SK-N-SH (cell line): ENCODE data around the gene SPON1.

Experiments
- CTCF ChIP-seq: fragments of 200-600 bp; sonication (generic); IDR thresholded peaks from 2 replicates; pipeline ENCODE4 v1.6.1; 2017; ENCODE audit warnings: antibody characterized with exemption, mild to moderate bottlenecking, moderate library complexity
- EP300 ChIP-seq, 2 experiments: IDR thresholded peaks; 2 replicates each; pipeline versions ENCODE4 v1.4.0 to v1.6.1; 2012; ENCODE audit warnings: borderline replicate concordance in 1 of 2, low read depth in 1 of 2, low read length in 1 of 2
- EZH2phosphoT487 ChIP-seq: fragments of 200-600 bp; sonication (generic); IDR thresholded peaks from 2 replicates; pipeline ENCODE4 v1.6.1; 2017; ENCODE audit warnings: low read depth, mixed run types, mild to moderate bottlenecking, antibody characterized with exemption, moderate library complexity, borderline replicate concordance
- GABPA ChIP-seq: IDR thresholded peaks from 2 replicates; pipeline ENCODE4 v1.4.0; 2012; ENCODE audit warnings: low read depth, mild to moderate bottlenecking
- RAD21 ChIP-seq: IDR thresholded peaks from 2 replicates; pipeline ENCODE4 v1.6.1; 2012; ENCODE audit warnings: mild to moderate bottlenecking, low read length
- RXRA ChIP-seq: IDR thresholded peaks from 2 replicates; pipeline ENCODE4 v1.4.0; 2012; ENCODE audit warnings: low read depth, mild to moderate bottlenecking, borderline replicate concordance
- TAF1 ChIP-seq: IDR thresholded peaks from 2 replicates; pipeline ENCODE4 v1.6.1; 2012; ENCODE audit warnings: low read depth, mild to moderate bottlenecking, low read length, moderate library complexity, borderline replicate concordance
- USF1 ChIP-seq: IDR thresholded peaks from 2 replicates; pipeline ENCODE4 v1.4.0; 2012; ENCODE audit warnings: low read depth, borderline replicate concordance
- ZBTB33 ChIP-seq: IDR thresholded peaks from 2 replicates; pipeline ENCODE4 v1.4.0; 2012; ENCODE audit warnings: low read depth, borderline replicate concordance

DNA sequence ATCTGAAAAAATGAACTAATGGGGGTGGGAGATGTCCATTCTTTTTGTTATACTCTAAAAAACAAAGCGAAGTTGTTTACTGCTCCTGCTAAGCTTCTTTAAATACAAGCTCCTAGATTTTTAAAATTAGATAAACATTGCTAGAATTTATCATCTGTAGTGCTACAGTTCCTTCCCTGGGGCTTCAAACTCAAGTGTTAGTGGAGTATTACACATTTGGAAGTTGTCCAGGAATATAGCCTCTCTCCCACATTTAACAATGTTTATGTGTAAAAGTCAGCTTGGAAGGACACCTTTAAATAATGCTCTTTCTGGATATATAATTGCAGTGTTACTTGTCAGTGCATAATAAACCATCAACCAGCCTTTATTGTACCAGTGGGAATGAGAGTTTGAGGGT is 155.5 kb downstream of the SPON1 start:
- TF ChIP-seq CTCF (no peak), RXRA (no peak), USF1 (no peak), GABPA (no peak), EP300 (IDR thresholded peaks at IDR 0.05; ENCODE audit: borderline replicate concordance in 1 of 2, low read depth in 1 of 2, low read length in 1 of 2) (no peak), ZBTB33 (no peak), TAF1 (no peak), EZH2phosphoT487 (no peak), RAD21 (no peak)
